Mesendoderm (in vitro differentiated cells): ENCODE data around the gene CEP170.
"Not testable (repeated sequence)": the region's sequence is repeated elsewhere in the genome, so short reads cannot be mapped to it uniquely, and the experiment has no call there.

ENCODE experiments used
- DNase-seq: peaks from one replicate; pipeline ENCODE4 v3.0.0; 2013
- H2AK5ac ChIP-seq: 2 replicates; pipeline ENCODE4 v1.6.1; 2013; ENCODE audit warnings: low read length, inconsistent platforms
- H2BK120ac ChIP-seq: 2 replicates; pipeline ENCODE4 v1.6.1; 2013; ENCODE audit warnings: low read depth, mild to moderate bottlenecking, low read length, moderate library complexity, mixed read lengths
- H2BK15ac ChIP-seq: replicated peaks from 2 replicates; pipeline ENCODE4 v1.6.1; 2013; ENCODE audit warnings: low read depth, mild to moderate bottlenecking, moderate library complexity
- H2BK5ac ChIP-seq: 2 replicates; pipeline ENCODE4 v1.6.1; 2013; ENCODE audit warnings: low read length, inconsistent platforms
- H3K18ac ChIP-seq: 2 replicates; pipeline ENCODE4 v1.6.1; 2013; ENCODE audit warnings: mild to moderate bottlenecking, low read length, mixed read lengths
- H3K23ac ChIP-seq: one replicate; pipeline ENCODE4 v1.6.1; 2013; ENCODE audit warnings: low read length
- H3K27ac ChIP-seq: 2 replicates; pipeline ENCODE4 v1.5.1; 2013; ENCODE audit warnings: low read depth, mild to moderate bottlenecking, inconsistent platforms, low read length, moderate library complexity
- H3K27me3 ChIP-seq: 2 replicates; pipeline ENCODE4 v1.6.1; 2013; ENCODE audit warnings: low read length, control low read depth, mild to moderate bottlenecking, inconsistent platforms; ENCODE audit not compliant: insufficient read depth, poor library complexity
- H3K36me3 ChIP-seq: 2 replicates; pipeline ENCODE4 v1.6.1; 2013; ENCODE audit warnings: low read length, inconsistent platforms; ENCODE audit not compliant: control insufficient read depth, insufficient read depth
- H3K4ac ChIP-seq: one replicate; pipeline ENCODE4 v1.6.1; 2013; ENCODE audit warnings: low read depth, mild to moderate bottlenecking, low read length, moderate library complexity
- H3K4me1 ChIP-seq: 2 replicates; pipeline ENCODE4 v1.6.1; 2013; ENCODE audit warnings: low read depth, low read length, inconsistent platforms; ENCODE audit not compliant: control insufficient read depth
- H3K4me2 ChIP-seq: 2 replicates; pipeline ENCODE4 v1.6.1; 2013; ENCODE audit warnings: low read length
- H3K4me3 ChIP-seq: 2 replicates; pipeline ENCODE4 v1.5.1; 2013; ENCODE audit warnings: mild to moderate bottlenecking, low read length
- H3K56ac ChIP-seq: one replicate; pipeline ENCODE4 v1.6.1; 2013; ENCODE audit warnings: low read length
- H3K79me1 ChIP-seq: 2 replicates; pipeline ENCODE4 v1.6.1; 2013; ENCODE audit warnings: low read length, inconsistent platforms
- H3K79me2 ChIP-seq: 2 replicates; pipeline ENCODE4 v1.6.1; 2013; ENCODE audit warnings: mild to moderate bottlenecking, low read length; ENCODE audit not compliant: control insufficient read depth, insufficient read depth
- H3K9ac ChIP-seq: 2 replicates; pipeline ENCODE4 v1.6.1; 2013; ENCODE audit warnings: low read length, inconsistent platforms
- H4K5ac ChIP-seq: one replicate; pipeline ENCODE4 v1.6.1; 2013; ENCODE audit warnings: low read length
- H4K8ac ChIP-seq: one replicate; pipeline ENCODE4 v1.6.1; 2013; ENCODE audit warnings: low read depth, mild to moderate bottlenecking, control low read depth, low read length, moderate library complexity
- WGBS: extraction: QIAGEN DNeasy Blood & Tissue Kit; methylation state at CpG from one replicate; pipeline ENCODE4 v1.1.7; 2013; ENCODE audit warnings: low lambda C conversion rate, missing lambda C conversion rate; ENCODE audit not compliant: insufficient coverage; ENCODE audit errors: extremely low coverage; 5-methylcytosine and 5-hydroxymethylcytosine counted together

The CEP170 gene

DNA sequence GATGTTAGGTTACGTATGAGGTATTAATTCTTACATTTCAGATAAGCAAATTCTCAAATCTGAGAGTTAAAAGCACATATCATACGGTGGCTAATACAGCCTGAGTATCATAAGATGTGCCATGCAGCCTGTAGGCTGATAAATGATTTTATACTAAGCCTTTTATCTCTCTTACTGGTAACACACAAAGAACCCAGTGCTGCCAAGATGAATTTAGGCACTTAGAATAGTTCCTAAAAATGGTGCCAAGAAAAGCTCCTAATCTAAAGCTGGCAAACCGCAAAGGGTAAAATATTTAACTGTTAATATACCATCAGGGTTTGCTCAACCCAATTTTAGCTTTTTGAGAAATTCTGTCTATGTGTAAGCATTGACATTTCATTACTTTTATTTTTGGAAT is 43.1 kb downstream of the CEP170 start:
- WGBS = no CpG with 5 or more reads among the region's 3 CpGs
- DNase-seq, H3K79me1 ChIP-seq, H3K4ac ChIP-seq, H3K23ac ChIP-seq, H3K27ac ChIP-seq, H3K4me1 ChIP-seq, H4K5ac ChIP-seq, H2BK5ac ChIP-seq, H3K79me2 ChIP-seq, H4K8ac ChIP-seq, H2AK5ac ChIP-seq, H3K27me3 ChIP-seq, H3K18ac ChIP-seq, H3K4me3 ChIP-seq, H3K56ac ChIP-seq, H2BK120ac ChIP-seq, H3K9ac ChIP-seq, H3K36me3 ChIP-seq, H3K4me2 ChIP-seq, H2BK15ac ChIP-seq: not testable (repeated sequence)

DNA sequence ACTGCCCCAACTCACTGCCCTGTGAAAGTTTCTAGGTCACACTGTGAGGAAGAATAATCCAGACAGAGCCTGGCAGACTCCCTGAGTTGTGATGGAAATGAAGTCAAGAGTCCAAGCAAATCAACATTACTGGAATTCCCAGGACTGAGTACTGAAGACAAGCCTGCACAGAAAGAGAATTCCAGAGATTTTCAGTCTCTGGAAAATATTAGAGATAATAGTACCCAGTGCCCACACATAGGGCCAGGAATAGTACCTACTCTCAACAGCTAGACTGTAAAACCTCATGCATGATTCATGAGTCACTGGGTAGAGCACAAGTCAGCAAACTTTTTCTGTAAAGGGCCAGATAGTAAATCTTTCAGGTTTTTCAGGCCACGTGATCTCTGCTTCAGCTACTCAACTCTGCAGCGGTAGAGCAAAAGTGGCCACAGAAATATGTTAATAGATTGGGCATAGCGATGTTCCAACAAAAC is 50.0 kb downstream of the CEP170 start:
- H4K5ac ChIP-seq, H2BK15ac ChIP-seq, H3K9ac ChIP-seq, H3K27me3 ChIP-seq, H4K8ac ChIP-seq, H2BK120ac ChIP-seq, H2BK5ac ChIP-seq, H3K4me3 ChIP-seq, H3K4me1 ChIP-seq, H3K4me2 ChIP-seq, DNase-seq, H3K56ac ChIP-seq, H3K79me2 ChIP-seq, H3K4ac ChIP-seq, H3K36me3 ChIP-seq, H3K23ac ChIP-seq, H3K27ac ChIP-seq, H2AK5ac ChIP-seq, H3K18ac ChIP-seq, H3K79me1 ChIP-seq: not testable (repeated sequence)
- WGBS = no CpG with 5 or more reads among the region's 3 CpGs

DNA sequence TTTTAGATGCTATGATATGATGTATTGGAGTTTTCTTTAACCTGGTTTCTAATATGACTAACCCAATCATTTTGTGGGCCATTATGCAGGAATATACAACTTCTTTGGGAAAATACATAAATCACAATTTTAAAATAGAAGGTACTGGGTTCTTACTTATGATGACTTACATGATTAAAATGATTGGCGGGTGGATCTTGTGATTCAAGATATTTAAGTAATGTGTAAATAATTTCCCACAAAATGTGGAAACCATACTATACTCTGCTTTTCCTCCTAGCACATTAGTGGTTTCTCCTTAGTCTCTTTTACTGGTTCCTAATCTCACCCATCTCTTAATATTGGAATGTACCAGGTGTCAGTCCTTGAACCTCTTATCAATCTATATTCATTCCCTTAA is 50.7 kb downstream of the CEP170 start:
- H3K9ac ChIP-seq, H2BK5ac ChIP-seq, H3K36me3 ChIP-seq, H3K23ac ChIP-seq, DNase-seq, H4K8ac ChIP-seq, H3K18ac ChIP-seq, H2BK15ac ChIP-seq, H3K27me3 ChIP-seq, H3K27ac ChIP-seq, H3K4ac ChIP-seq, H3K4me1 ChIP-seq, H3K4me2 ChIP-seq, H3K56ac ChIP-seq, H3K79me2 ChIP-seq, H2BK120ac ChIP-seq, H4K5ac ChIP-seq, H3K4me3 ChIP-seq, H2AK5ac ChIP-seq, H3K79me1 ChIP-seq: not testable (repeated sequence)
- WGBS = no CpG with 5 or more reads among the region's 1 CpG

DNA sequence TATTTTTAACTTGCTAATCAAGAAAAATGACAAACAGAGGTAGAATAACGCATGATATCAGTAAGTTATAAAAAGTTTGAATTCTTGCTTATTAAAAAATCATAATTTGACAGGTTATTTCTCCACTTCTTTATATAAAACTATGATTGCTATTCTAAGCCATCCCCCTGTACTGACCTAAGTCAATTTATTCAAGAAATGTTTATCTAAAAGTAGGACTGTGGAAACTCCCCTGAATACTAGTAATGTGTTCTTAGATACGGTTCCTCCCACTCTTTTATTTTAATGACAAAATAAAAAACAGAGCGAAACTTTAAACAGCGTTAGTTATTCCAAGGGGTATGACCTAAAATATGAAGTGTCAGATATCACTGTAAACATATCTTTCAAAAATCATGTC is 51.9 kb downstream of the CEP170 start:
- H3K27me3 ChIP-seq, H3K27ac ChIP-seq, H4K8ac ChIP-seq, H3K4me3 ChIP-seq, H3K79me2 ChIP-seq, H3K79me1 ChIP-seq, H2BK120ac ChIP-seq, H4K5ac ChIP-seq, H2AK5ac ChIP-seq, H3K4ac ChIP-seq, H2BK5ac ChIP-seq, H3K4me2 ChIP-seq, H3K36me3 ChIP-seq, H2BK15ac ChIP-seq, H3K4me1 ChIP-seq, H3K23ac ChIP-seq, H3K9ac ChIP-seq, H3K18ac ChIP-seq, H3K56ac ChIP-seq, DNase-seq: not testable (repeated sequence)
- WGBS = no CpG with 5 or more reads among the region's 4 CpGs

DNA sequence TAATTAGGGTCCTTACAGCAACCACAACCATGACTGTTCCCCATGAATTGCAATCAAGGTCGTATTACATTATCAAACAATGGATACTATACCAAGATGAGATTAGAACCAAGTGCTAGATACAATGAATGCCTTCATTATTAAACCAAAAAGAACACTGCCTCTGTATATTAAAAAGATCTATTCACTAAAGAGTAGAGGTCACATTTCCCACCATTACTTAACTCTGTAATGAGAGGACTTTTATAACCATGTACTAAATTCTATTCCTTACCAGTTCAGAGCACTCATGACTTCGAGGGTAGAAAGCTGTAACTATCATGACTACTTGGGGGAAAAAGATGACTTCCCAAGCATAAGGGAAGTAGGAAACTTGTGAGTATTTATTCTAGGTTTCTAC is 53.8 kb downstream of the CEP170 start:
- H3K4me1 ChIP-seq, H3K27ac ChIP-seq, H3K79me2 ChIP-seq, H2AK5ac ChIP-seq, H3K4ac ChIP-seq, H3K27me3 ChIP-seq, H4K8ac ChIP-seq, H3K23ac ChIP-seq, H2BK5ac ChIP-seq, H3K4me2 ChIP-seq, H3K79me1 ChIP-seq, H3K9ac ChIP-seq, H2BK15ac ChIP-seq, H3K18ac ChIP-seq, H3K56ac ChIP-seq, H3K36me3 ChIP-seq, H4K5ac ChIP-seq, DNase-seq, H3K4me3 ChIP-seq, H2BK120ac ChIP-seq: not testable (repeated sequence)
- WGBS = no CpG with 5 or more reads among the region's 2 CpGs

DNA sequence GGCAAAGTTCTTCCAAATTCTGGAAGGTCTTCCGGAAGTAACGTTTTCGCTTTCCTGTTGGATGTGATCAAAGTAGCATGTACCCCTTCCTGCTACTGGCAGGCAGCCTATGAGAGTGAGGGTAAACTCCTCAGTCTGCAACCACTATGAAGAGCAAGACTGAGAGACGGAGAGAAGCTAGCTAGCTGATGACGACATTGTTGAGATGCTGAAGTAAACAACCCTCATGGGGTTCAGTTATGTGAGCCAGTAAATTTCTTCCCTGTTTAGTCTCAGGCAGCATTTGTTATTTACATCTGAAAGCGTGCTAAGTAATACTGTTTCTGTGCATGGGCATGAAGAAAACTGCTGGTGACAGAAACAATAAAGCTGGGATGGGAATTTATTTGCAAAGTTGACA is 57.6 kb downstream of the CEP170 start:
- not testable (repeated sequence) for H2BK5ac ChIP-seq, H2BK120ac ChIP-seq, H3K4me1 ChIP-seq, H3K56ac ChIP-seq, H3K4ac ChIP-seq, H3K4me3 ChIP-seq, H3K4me2 ChIP-seq, H4K5ac ChIP-seq, H3K23ac ChIP-seq, H2AK5ac ChIP-seq, H3K79me2 ChIP-seq, H2BK15ac ChIP-seq, H3K9ac ChIP-seq, H3K79me1 ChIP-seq, H4K8ac ChIP-seq, H3K18ac ChIP-seq, H3K36me3 ChIP-seq, H3K27me3 ChIP-seq, DNase-seq, H3K27ac ChIP-seq
- WGBS = no CpG with 5 or more reads among the region's 6 CpGs
